Sigmoid colon (tissue), 4 donors: ENCODE data around the gene GRK1.

Experiments used
- EP300 ChIP-seq, 4 donors: sonication (generic); formaldehyde crosslinking; IDR thresholded peaks; one replicate each; pipeline ENCODE4 v1.6.1; 2017; ENCODE audit warnings: antibody characterized with exemption in 4 of 4
- POLR2AphosphoS5 ChIP-seq, 4 donors: sonication (generic); formaldehyde crosslinking; IDR thresholded peaks; one replicate each; pipeline ENCODE4 v1.6.1; 2017; ENCODE audit warnings: antibody characterized with exemption in 4 of 4
- TF ChIP-seq, protein P1 (sequence below), 4 experiments: fragments of 450-650 bp in 3 of 4; fragments of 200-600 bp in 1 of 4; IDR thresholded peaks; one replicate each; pipeline ENCODE4 v1.5.1; 2016 to 2019; ENCODE audit warnings: antibody characterized with exemption in 4 of 4, mild to moderate bottlenecking in 3 of 4, moderate library complexity in 2 of 4

GRCh38 chr13:113735750-113736149, 68.7 kb downstream of the GRK1 start:
- TF ChIP-seq POLR2AphosphoS5 (IDR thresholded peaks at IDR 0.05) = no peak
- TF ChIP-seq, protein P1, sequence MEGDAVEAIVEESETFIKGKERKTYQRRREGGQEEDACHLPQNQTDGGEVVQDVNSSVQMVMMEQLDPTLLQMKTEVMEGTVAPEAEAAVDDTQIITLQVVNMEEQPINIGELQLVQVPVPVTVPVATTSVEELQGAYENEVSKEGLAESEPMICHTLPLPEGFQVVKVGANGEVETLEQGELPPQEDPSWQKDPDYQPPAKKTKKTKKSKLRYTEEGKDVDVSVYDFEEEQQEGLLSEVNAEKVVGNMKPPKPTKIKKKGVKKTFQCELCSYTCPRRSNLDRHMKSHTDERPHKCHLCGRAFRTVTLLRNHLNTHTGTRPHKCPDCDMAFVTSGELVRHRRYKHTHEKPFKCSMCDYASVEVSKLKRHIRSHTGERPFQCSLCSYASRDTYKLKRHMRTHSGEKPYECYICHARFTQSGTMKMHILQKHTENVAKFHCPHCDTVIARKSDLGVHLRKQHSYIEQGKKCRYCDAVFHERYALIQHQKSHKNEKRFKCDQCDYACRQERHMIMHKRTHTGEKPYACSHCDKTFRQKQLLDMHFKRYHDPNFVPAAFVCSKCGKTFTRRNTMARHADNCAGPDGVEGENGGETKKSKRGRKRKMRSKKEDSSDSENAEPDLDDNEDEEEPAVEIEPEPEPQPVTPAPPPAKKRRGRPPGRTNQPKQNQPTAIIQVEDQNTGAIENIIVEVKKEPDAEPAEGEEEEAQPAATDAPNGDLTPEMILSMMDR (IDR thresholded peaks at IDR 0.05) = no peak
- TF ChIP-seq EP300 (IDR thresholded peaks at IDR 0.05) = no peak
